Measurements from ENCODE around the gene PTPRG.

Gene PTPRG

GRCh38 chr3:62178032-62178431, 616.7 kb downstream of the PTPRG start:
- no peak for DNase-seq

GRCh38 chr3:62178739-62179600, 617.6 kb downstream of the PTPRG start:
- no peak for DNase-seq

GRCh38 chr3:62180514-62180913, 619.1 kb downstream of the PTPRG start:
- DNase-seq: no peak

- no peak for DNase-seq
These were observed 621.7 kb downstream of the PTPRG start for GRCh38 chr3:62183087-62183486.

GRCh38 chr3:62183969-62184368, 622.6 kb downstream of the PTPRG start:
- no peak for DNase-seq

GRCh38 chr3:62184559-62184958, 623.2 kb downstream of the PTPRG start:
- no peak for DNase-seq

GRCh38 chr3:62187022-62187431, 625.7 kb downstream of the PTPRG start:
- DNase-seq: no peak

- DNase-seq: peak; percentile 57
These were observed 627.5 kb downstream of the PTPRG start for GRCh38 chr3:62188681-62189375.

GRCh38 chr3:62189376-62189698, 628.0 kb downstream of the PTPRG start:
- no peak for DNase-seq

- no peak for DNase-seq
These were observed 631.5 kb downstream of the PTPRG start for GRCh38 chr3:62192891-62193290.

- DNase-seq: no peak
These were observed 632.4 kb downstream of the PTPRG start for GRCh38 chr3:62193586-62194345.

GRCh38 chr3:62197350-62198012, 636.1 kb downstream of the PTPRG start:
- DNase-seq: no peak

GRCh38 chr3:62199126-62199525, 637.8 kb downstream of the PTPRG start:
- DNase-seq: no peak

GRCh38 chr3:62201438-62202035, 640.2 kb downstream of the PTPRG start:
- DNase-seq: peak; percentile 18

GRCh38 chr3:62203152-62203551, 641.8 kb downstream of the PTPRG start:
- DNase-seq: no peak

- no peak for DNase-seq
These were observed 642.2 kb downstream of the PTPRG start for GRCh38 chr3:62203561-62203960.

GRCh38 chr3:62207197-62207596, 645.8 kb downstream of the PTPRG start:
- DNase-seq: no peak

- no peak for DNase-seq
These were observed 647.0 kb downstream of the PTPRG start for GRCh38 chr3:62208385-62208784.

- DNase-seq: no peak
These were observed 647.7 kb downstream of the PTPRG start for GRCh38 chr3:62209101-62209500.

GRCh38 chr3:62210011-62210410, 648.6 kb downstream of the PTPRG start:
- no peak for DNase-seq

GRCh38 chr3:62211675-62212429, 650.5 kb downstream of the PTPRG start:
- DNase-seq: no peak

GRCh38 chr3:62214850-62215249, 653.5 kb downstream of the PTPRG start:
- no peak for DNase-seq

Measured in CD4-positive, alpha-beta T cell treated with Interleukin-4 for 4 hours (primary cell).